Gastroesophageal sphincter (tissue), 3 donors: ENCODE measurements around the gene ZNF761.
"Not testable (repeated sequence)": the region's sequence is repeated elsewhere in the genome, so short reads cannot be mapped to it uniquely, and the experiment has no call there.

ENCODE experiments used
- CTCF ChIP-seq, 4 experiments: fragments of 200-600 bp in 2 of 4; fragments of 450-650 bp in 2 of 4; sonication (generic) in 1 of 4; IDR thresholded peaks; one replicate each; pipeline ENCODE4 v1.5.1; 2017 to 2019; ENCODE audit warnings: antibody characterized with exemption in 4 of 4, mild to moderate bottlenecking in 2 of 4, moderate library complexity in 2 of 4
- POLR2A ChIP-seq, 2 donors: fragments of 450-650 bp; IDR thresholded peaks; one replicate each; pipeline ENCODE4 v1.6.1; 2017; ENCODE audit warnings: antibody characterized with exemption in 2 of 2, mild to moderate bottlenecking in 2 of 2, moderate library complexity in 1 of 2
- POLR2AphosphoS5 ChIP-seq: sonication (generic); formaldehyde crosslinking; IDR thresholded peaks from one replicate; pipeline ENCODE4 v1.6.1; 2017; ENCODE audit warnings: antibody characterized with exemption

DNA sequence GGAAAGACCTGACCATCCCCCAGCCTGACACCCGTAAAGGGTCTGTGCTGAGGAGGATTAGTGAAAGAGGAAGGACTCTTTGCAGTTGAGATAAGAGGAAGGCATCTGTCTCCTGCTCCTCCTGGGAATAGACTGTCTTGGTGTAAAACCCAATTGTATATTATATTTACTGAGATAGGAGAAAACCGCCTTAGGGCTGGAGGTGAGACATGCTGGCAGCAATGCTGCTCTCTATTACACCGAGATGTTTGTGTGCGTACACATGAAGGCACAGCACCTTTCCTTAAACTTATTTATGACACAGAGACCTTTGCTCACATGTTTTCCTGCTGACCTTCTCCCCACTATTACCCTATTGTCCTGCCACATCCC, 66.2 kb downstream of the ZNF761 start:
- not testable (repeated sequence) for TF ChIP-seq CTCF (IDR thresholded peaks at IDR 0.05); POLR2AphosphoS5; POLR2A (IDR thresholded peaks at IDR 0.05)
